Measurements from ENCODE around the gene C14orf119.

The C14orf119 gene

GRCh38 chr14:23128969-23129758, 33.9 kb downstream of the C14orf119 start:
- DNase-seq: no peak

- DNase-seq: no peak
Measured at GRCh38 chr14:23129759-23130316, 34.5 kb downstream of the C14orf119 start.

- DNase-seq: no peak
Measured at GRCh38 chr14:23130871-23131270, 35.6 kb downstream of the C14orf119 start.

GRCh38 chr14:23131482-23131881, 36.2 kb downstream of the C14orf119 start:
- DNase-seq: no peak

GRCh38 chr14:23132970-23133369, 37.7 kb downstream of the C14orf119 start:
- no peak for DNase-seq

- no peak for DNase-seq
Measured at GRCh38 chr14:23136566-23137133, 41.3 kb downstream of the C14orf119 start.

- no peak for DNase-seq
Measured at GRCh38 chr14:23137192-23137812, 42.0 kb downstream of the C14orf119 start.

- DNase-seq: no peak
Measured at GRCh38 chr14:23137813-23138535, 42.7 kb downstream of the C14orf119 start.

- DNase-seq: no peak
Measured at GRCh38 chr14:23139874-23140273, 44.6 kb downstream of the C14orf119 start.

- no peak for DNase-seq
Measured at GRCh38 chr14:23140371-23140770, 45.1 kb downstream of the C14orf119 start.

GRCh38 chr14:23141706-23142444, 46.6 kb downstream of the C14orf119 start:
- DNase-seq: no peak

GRCh38 chr14:23142826-23143225, 47.5 kb downstream of the C14orf119 start:
- no peak for DNase-seq

GRCh38 chr14:23143911-23144310, 48.6 kb downstream of the C14orf119 start:
- DNase-seq: no peak

GRCh38 chr14:23145794-23146350, 50.6 kb downstream of the C14orf119 start:
- no peak for DNase-seq

GRCh38 chr14:23146351-23146910, 51.1 kb downstream of the C14orf119 start:
- no peak for DNase-seq

- DNase-seq: no peak
Measured at GRCh38 chr14:23146980-23147379, 51.7 kb downstream of the C14orf119 start.

GRCh38 chr14:23147676-23148075, 52.4 kb downstream of the C14orf119 start:
- no peak for DNase-seq

- DNase-seq: no peak
Measured at GRCh38 chr14:23148591-23149249, 53.4 kb downstream of the C14orf119 start.

GRCh38 chr14:23149745-23150144, 54.4 kb downstream of the C14orf119 start:
- DNase-seq: no peak
